NT2/D1 (cell line): ENCODE measurements around the gene SIN3A.
"Not testable (repeated sequence)": the region's sequence is repeated elsewhere in the genome, so short reads cannot be mapped to it uniquely, and the experiment has no call there.

Experiments used
- DNase-seq: peaks from one replicate; pipeline ENCODE4 v3.0.0-alpha.2; 2011; ENCODE audit warnings: low read depth, low spot score
- H3K27me3 ChIP-seq: 2 replicates; pipeline ENCODE4 v1.6.0; 2011; ENCODE audit warnings: mild to moderate bottlenecking; ENCODE audit not compliant: insufficient read length, insufficient read depth
- H3K36me3 ChIP-seq: 2 replicates; pipeline ENCODE4 v1.6.1; 2011; ENCODE audit warnings: mild to moderate bottlenecking, low read length, mixed read lengths; ENCODE audit not compliant: insufficient read depth, insufficient read length
- H3K4me1 ChIP-seq: 2 replicates; pipeline ENCODE4 v1.5.1; 2011; ENCODE audit not compliant: insufficient read depth, insufficient read length
- H3K4me3 ChIP-seq: 2 replicates; pipeline ENCODE4 v1.5.1; 2011; ENCODE audit warnings: low read depth; ENCODE audit not compliant: insufficient read length
- H3K9ac ChIP-seq: 2 replicates; pipeline ENCODE4 v1.6.0; 2011; ENCODE audit warnings: low read depth; ENCODE audit not compliant: insufficient read length
- H3K9me3 ChIP-seq: 2 replicates; pipeline ENCODE4 v1.5.1; 2011; ENCODE audit warnings: mild to moderate bottlenecking, low read length; ENCODE audit not compliant: insufficient read depth
- SUZ12 ChIP-seq: IDR thresholded peaks from 2 replicates; pipeline ENCODE4 v1.6.1; 2011; ENCODE audit not compliant: insufficient read length, insufficient read depth; ENCODE audit errors: extremely low read depth
- YY1 ChIP-seq: IDR thresholded peaks from 2 replicates; pipeline ENCODE4 v1.6.1; 2011; ENCODE audit not compliant: insufficient read length, insufficient read depth
- ZNF274 ChIP-seq: IDR thresholded peaks from 2 replicates; pipeline ENCODE4 v1.6.1; 2011; ENCODE audit warnings: mild to moderate bottlenecking, low read depth, low read length

SIN3A gene

DNA sequence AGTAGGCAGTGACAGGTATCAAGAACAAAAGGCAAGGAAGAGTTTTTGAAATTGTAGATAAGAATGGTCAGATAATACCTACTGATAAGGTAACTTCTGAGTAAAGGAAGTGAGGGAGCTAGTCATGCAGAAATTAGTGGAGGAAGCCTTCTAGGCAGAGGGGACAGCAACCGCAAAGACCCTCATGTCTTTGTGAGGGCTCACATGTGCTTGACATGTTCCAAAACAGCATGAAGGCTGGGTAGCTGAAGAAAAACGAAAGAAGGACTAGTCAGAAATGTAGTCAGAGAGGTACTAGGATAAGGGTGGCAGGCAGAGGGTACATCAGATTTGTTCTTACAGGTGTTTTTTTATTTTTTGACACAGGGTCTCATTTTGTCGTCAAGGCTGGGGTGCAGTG is 5.3 kb downstream of the SIN3A start:
- Histone ChIP-seq H3K9me3 (no peaks in the 10 kb centered on the region), H3K27me3 (no peaks in the 10 kb centered on the region), H3K4me3 (no peak overlapping the region), H3K4me1 (no peaks in the 10 kb centered on the region), H3K9ac (no peak overlapping the region), H3K36me3 (peaks cover 39% of the 10 kb centered on the region)
- no peak for DNase-seq
- TF ChIP-seq SUZ12, result no peak

DNA sequence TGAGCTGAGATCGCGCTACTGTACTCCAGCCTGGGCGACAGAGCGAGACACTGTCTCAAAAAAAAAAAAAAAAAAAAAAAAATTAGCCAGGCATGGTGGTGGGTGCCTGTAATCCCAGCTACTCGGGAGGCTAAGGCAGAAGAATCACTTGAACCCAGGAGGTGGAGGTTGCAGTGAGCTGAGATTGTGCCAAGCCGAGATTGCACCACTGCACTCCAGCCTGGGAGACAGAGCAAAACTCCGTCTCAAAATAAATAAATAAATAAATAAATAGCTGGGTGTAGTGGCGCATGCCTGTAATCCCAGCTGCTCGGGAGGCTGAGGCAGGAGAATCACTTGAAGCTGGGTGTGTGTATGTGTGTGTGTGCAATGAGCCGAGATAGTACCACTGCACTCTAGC is 6.2 kb downstream of the SIN3A start:
- not testable (repeated sequence) for H3K9ac ChIP-seq, H3K4me3 ChIP-seq, H3K4me1 ChIP-seq, H3K9me3 ChIP-seq, DNase-seq, H3K27me3 ChIP-seq
- peaks cover 40% of the 10 kb centered on the region for H3K36me3 ChIP-seq

- not testable (repeated sequence) for DNase-seq, H3K27me3 ChIP-seq, H3K9ac ChIP-seq, H3K9me3 ChIP-seq, H3K4me1 ChIP-seq, H3K4me3 ChIP-seq
- peaks cover 40% of the 10 kb centered on the region for H3K36me3 ChIP-seq
Observed at GRCh38 chr15:75443972-75444453, 7.5 kb downstream of the SIN3A start.

DNA sequence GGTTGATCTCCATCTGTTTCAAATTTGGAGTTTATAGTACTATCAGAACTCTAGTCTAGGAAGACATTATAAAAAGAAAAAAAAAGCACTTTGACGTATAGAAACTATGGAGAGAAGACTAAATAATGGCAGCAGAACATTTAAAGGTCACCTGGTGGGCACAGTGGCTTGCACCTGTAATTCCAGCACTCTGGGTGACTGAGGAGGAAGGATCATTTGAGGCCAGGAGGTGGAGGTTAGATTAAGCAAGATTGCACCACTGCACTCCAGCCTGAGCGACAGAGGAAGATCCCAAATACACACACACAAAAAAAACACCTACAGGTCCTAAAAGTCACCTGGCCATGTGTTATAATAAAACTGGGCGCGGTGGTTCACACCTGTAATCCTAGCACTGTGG is 13.8 kb downstream of the SIN3A start:
- H3K27me3 ChIP-seq, result no peaks in the 10 kb centered on the region
- no peaks in the 10 kb centered on the region for H3K4me1 ChIP-seq
- no peak overlapping the region for H3K9ac ChIP-seq
- DNase-seq, result no peak
- peaks cover 29% of the 10 kb centered on the region for H3K36me3 ChIP-seq
- H3K9me3 ChIP-seq, result no peaks in the 10 kb centered on the region
- H3K4me3 ChIP-seq, result no peak overlapping the region
- TF ChIP-seq SUZ12, result no peak
- TF ChIP-seq YY1, result no peak
- TF ChIP-seq ZNF274, result no peak

GRCh38 chr15:75436881-75437280 is 14.6 kb downstream of the SIN3A start:
- H3K36me3 ChIP-seq, result peaks cover 23% of the 10 kb centered on the region
- no peak for TF ChIP-seq SUZ12
- no peaks in the 10 kb centered on the region for H3K27me3 ChIP-seq
- DNase-seq, result no peak
- H3K4me3 ChIP-seq, result no peak overlapping the region
- no peak overlapping the region for H3K9ac ChIP-seq
- H3K9me3 ChIP-seq, result no peaks in the 10 kb centered on the region
- H3K4me1 ChIP-seq, result no peaks in the 10 kb centered on the region

- no peak overlapping the region for H3K4me3 ChIP-seq
- no peak for TF ChIP-seq YY1
- TF ChIP-seq ZNF274, result no peak
- no peak for TF ChIP-seq SUZ12
- H3K4me1 ChIP-seq, result no peaks in the 10 kb centered on the region
- H3K36me3 ChIP-seq, result peaks cover 41% of the 10 kb centered on the region
- no peaks in the 10 kb centered on the region for H3K27me3 ChIP-seq
- H3K9me3 ChIP-seq, result no peaks in the 10 kb centered on the region
- no peak for DNase-seq
- H3K9ac ChIP-seq, result no peak overlapping the region
Observed at GRCh38 chr15:75431682-75432081, 19.8 kb downstream of the SIN3A start.

DNA sequence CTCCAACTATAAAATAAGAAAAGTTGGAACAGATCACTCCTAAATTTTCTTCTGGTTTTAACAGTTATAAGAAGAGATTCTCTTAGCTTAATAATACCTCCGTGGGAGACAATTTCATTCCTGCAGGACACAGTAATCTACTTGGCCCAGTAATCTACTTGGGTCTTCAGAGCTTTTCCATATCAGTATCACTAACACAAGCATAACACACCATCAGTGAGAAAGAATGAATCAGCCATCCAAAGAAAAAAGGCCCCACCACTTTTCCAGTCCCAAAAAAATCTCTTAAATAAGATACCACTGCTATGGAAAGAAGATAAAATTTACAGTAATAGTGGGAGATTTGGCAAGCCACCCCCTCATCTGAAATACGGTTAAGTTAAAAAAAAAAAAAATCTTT is 20.2 kb downstream of the SIN3A start:
- Histone ChIP-seq H3K27me3 (no peaks in the 10 kb centered on the region), H3K36me3 (peaks cover 42% of the 10 kb centered on the region), H3K9me3 (no peaks in the 10 kb centered on the region), H3K9ac (no peak overlapping the region), H3K4me1 (no peaks in the 10 kb centered on the region), H3K4me3 (no peak overlapping the region)
- DNase-seq, result no peak
- TF ChIP-seq ZNF274 (no peak), SUZ12 (no peak), YY1 (no peak)

DNA sequence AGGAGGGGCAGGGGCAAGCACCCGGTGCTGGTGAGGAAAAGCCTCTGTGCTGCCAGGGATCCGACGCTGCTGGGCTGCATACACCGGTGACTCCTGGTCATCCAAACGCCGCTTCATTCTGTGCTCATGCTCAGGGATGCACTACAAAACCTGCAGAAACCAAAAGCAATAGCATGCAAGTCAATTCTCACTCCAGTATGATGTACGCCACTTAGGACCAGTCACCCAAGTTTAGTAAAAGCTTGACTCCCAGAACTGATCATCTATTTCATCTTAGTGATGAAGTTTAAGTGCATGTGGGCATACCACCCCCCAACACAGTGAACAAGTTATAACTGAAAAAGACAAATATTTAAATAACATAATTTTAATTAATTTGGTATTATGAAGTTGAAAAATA is 21.2 kb downstream of the SIN3A start:
- TF ChIP-seq SUZ12 (no peak), YY1 (no peak), ZNF274 (no peak)
- Histone ChIP-seq H3K9me3 (no peaks in the 10 kb centered on the region), H3K4me1 (no peaks in the 10 kb centered on the region), H3K36me3 (peaks cover 41% of the 10 kb centered on the region), H3K9ac (no peak overlapping the region), H3K27me3 (no peaks in the 10 kb centered on the region), H3K4me3 (no peak overlapping the region)
- DNase-seq, result no peak
